Hindlimb muscle (tissue), 1 donor: Measurements from ENCODE around the gene SCUBE1. TPM values are rescaled to one million over a fixed set of nuclear protein-coding genes. Genes with fewer than 3 reads are reported as not detected.
"Not testable (repeated sequence)": the region's sequence is repeated elsewhere in the genome, so short reads cannot be mapped to it uniquely, and the experiment has no call there.

Source experiments
- DNase-seq: peaks from one replicate; pipeline ENCODE4 v3.0.0-alpha.2; 2013
- polyA plus RNA-seq: library from polyadenylated mRNA; unstranded; fragments of 120-200 nt; gene quantifications from one replicate; pipeline ENCODE4 v1.2.1, GENCODE V29; 2013; ENCODE audit not compliant: insufficient read length

The SCUBE1 gene
- polyA plus RNA-seq, 1 donor, result 0.10 TPM

DNA sequence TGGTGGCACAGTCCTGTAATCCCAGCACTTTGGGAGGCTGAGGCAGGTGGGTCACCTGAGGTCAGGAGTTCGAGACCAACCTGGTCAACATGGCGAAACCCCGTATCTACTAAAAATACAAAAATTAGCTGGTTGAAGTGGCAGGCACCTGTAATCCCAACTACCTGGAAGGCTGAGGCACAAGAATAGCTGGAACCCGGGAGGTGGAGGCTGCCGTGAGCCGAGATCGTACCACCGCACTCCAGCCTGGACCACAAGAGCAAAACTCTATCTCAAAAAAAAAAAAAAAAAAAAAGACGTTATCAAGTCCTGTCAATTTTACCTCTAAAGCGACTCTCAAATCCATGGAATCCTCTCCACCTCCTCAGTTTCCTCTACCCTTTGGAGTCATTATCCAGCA is 12.5 kb upstream of the SCUBE1 start:
- DNase-seq, result not testable (repeated sequence)

DNA sequence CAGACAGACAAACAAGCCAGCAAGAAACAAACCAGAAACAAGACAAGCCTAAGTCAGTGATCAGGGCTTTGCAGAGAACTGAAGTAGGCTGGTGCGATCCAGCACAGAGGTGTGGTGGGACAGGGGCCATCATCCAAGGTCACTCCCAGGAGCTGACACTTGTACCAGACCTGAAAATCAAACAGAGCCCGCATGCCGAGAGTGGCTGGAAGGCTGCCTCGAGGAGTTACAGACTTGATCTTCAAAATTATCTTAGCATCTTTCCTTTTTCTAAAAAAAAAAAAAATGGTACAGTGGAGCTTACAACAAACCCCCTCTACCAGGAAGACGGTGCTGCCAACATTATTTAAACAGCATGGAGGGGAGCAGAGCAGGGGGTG is 8.8 kb upstream of the SCUBE1 start:
- no peak for DNase-seq

- no peak for DNase-seq
These were observed 6.5 kb upstream of the SCUBE1 start for GRCh38 chr22:43349636-43350035.

DNA sequence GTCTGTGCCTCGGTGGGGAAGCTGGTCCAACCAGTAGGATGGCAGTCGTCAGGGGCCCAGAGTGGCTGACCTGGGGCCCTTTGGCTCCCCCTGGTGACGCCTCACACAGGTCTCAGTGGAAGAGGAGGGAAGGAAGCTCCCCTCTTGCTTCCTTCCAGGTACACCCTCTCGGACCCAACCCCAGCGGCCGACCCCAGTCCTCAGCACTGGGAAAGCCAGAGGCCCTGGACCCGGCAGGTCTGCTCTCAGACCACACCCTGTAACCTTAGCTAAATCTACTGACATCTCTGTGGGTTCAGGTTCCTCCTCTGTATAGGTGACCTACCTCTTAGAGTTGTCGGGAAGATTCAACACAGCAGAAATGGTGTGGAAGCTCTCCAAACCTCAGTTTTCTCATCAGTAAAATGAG is 3.4 kb upstream of the SCUBE1 start:
- DNase-seq, result peak; percentile 33

DNA sequence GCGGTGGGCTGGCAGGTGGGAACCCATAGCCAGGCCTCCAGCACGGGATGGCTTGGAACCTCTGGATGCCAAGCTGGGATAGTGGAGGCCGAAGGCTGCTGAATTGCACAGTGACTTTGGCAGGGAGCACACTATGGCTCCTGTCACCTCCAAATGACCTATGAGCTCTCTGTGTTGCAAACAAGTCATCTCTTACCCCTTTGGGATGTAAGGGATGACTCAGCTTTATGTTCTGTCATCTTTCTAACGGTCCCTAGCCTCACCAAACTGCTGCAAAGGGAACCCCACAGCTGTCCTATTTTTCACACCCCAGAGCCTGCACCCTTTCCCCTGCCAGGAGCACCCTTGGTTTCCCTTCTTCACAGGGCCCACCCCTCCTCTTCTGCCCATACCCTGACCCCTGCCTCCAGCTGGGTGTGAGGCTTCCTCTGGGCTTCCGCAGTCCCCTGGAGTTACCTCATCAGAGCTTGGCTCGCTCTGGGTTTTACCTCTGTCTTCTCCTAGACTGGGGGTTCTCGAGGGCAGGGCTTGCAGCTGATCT is 2.7 kb upstream of the SCUBE1 start:
- DNase-seq, result no peak

DNA sequence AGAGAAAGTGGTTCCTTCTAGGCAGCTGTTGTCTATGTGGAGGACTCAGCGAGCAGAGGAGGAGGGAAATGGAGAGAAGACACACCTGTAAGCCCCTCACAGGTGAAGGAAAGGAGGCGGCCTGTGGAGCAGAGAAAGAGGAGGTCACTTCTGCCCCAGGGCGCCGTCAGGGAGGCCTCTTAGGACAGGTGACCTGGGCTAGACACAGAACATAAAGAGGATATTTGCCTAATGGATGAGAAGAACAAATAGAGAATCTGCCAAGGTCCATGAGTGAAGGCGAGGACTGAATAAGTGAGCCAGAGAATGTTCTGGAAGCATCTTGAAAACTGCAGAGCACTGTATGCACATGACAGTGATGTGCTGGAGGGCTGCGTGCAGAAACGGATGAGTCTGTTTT is 2.2 kb upstream of the SCUBE1 start:
- no peak for DNase-seq

GRCh38 chr22:43344520-43344787 is 1.3 kb upstream of the SCUBE1 start:
- DNase-seq, result no peak

- peak; percentile 34 for DNase-seq
These were observed 723 bp upstream of the SCUBE1 start for GRCh38 chr22:43343670-43344519.

DNA sequence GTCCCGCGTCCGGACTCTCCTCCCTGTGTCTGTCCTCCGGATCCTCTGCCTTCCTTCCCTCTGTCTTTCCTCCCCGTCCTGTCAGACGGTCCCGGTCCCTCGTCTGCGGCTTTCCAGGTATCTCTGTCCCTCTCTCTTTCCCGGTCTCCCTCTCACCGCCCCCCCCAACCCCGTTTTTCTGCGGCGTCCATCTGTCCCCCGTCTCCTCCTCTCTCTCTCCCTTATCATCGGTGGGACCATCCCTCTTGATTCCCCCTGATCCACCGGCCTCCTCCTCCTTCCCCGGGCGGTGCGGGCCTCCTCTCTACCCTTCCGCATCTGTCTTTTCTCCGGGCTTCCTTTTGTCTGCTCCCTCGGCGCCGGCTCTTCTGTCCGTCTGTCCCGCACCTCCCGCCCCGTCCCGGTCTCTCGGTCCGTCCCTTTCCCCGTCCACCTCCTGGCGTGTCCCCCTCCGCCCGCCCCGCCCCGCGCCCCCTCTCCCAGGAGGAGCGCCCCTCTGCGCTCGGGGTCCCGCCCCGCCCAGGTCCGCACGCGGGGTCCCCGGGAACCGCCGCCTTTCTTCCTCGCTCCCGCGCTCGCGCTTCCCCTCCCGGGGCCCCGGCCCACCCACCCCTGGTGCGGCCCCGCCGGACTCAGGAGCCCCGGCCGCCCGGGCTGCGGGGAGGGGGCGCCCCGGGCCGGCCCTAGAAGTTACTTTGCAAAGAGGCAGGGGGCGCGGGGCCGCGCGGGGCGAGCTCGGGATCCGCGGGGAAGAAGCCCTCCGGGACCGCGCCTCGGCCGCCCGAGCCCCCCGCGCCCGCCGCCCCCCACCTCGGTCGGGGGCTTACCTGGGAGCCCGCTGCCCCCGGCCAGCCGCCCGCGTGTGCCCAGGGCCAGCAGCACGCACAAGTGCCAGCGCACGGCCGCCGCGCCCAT is 568 bp downstream of the SCUBE1 start:
- no peak for DNase-seq

GRCh38 chr22:43341565-43341964 is 1.6 kb downstream of the SCUBE1 start:
- DNase-seq, result no peak

- DNase-seq, result no peak
These were observed 4.3 kb downstream of the SCUBE1 start for GRCh38 chr22:43338766-43339345.

GRCh38 chr22:43337946-43338345 is 5.2 kb downstream of the SCUBE1 start:
- DNase-seq, result no peak

- DNase-seq, result no peak
These were observed 5.8 kb downstream of the SCUBE1 start for GRCh38 chr22:43337385-43337784.

DNA sequence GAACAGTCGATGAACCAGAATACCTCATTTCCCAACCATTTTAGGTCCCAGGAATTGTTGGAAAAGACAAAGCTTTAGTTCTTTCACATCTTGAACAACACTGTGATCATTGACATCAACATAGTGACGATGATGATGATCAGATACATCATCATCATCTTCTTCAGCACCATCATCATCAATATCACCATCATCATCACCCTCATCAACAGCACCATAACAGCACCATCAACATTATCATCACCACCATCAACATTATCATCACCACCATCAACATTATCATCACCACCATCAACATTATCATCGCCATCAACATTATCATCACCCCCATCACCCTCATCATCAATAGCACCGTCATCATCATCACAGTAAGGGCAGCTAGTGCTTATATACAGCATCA is 8.8 kb downstream of the SCUBE1 start:
- DNase-seq, result no peak

DNA sequence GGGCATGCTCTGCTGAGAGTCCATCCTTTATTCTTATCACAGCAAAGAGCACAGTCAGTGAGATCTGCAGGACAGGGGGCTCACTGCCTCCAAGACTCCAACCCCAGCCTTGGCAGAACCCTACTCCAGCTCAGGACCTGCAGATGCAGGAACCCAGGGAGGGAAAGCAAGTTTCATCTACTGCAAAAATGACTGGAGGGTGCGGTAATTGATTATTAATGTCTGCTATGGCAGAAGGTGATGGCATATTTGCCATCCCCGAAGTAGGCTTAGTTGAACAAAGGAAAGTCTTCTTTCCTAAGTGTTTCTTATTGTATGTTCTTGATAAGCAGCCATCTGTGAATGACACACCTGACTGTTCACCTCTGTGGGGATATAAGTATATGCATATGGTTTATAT is 9.2 kb downstream of the SCUBE1 start:
- DNase-seq, result no peak

DNA sequence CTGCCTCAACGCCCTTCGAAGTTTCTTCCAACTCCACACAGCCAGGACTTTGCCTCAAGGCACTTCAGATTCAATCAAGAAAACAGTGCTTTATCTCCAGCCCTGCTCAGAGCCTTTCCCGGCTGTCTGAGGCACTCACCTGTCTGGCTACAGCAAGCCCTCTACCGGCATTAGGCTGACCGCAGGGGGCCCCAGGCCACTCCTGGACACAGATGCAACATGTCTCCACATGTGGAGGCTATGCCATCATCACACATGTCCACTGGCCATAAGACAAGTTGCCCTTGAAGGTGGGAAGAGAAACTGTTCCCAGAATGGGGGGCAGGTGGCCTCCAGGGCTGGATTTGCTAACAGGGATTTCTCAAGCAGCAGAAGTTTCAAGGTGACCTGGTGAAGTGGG is 10.0 kb downstream of the SCUBE1 start:
- no peak for DNase-seq

DNA sequence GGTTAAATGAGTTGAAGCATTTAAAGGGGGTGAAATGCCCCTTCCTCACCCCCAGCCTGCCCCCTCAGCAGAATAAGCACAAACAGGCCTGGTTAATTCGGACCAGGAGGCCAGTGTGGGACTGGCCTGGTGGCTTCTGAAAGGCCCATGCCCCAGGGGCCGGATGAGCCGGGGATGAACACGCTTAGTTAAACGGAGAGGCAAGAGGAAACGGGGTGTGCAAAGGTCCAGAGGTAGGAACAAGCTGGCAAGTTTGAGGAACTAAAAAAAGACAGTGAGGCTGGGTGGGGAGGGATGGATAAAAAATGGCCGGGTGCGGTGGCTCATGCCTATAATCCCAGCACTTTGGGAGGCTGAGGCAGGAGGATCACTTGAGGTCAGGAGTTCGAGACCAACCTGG is 11.5 kb downstream of the SCUBE1 start:
- DNase-seq, result no peak

DNA sequence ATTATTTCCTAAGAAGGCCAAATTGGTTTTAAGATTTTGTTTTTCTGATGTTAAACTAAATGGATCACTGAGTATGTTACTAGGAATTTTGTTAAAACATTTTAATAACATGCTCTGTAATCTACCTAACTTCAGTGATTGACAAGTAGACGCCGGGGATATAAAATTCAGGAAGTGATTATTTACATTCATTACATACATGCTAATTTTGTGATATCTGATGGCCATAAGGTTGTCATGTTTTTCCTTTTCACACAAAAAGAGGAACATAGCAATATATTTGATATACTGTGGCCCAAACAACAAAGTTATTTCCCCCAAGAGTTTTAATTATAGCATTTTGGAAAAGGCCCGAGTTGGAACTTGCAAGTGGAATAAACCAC is 12.1 kb downstream of the SCUBE1 start:
- DNase-seq, result no peak

GRCh38 chr22:43330178-43331068 is 12.7 kb downstream of the SCUBE1 start:
- no peak for DNase-seq

DNA sequence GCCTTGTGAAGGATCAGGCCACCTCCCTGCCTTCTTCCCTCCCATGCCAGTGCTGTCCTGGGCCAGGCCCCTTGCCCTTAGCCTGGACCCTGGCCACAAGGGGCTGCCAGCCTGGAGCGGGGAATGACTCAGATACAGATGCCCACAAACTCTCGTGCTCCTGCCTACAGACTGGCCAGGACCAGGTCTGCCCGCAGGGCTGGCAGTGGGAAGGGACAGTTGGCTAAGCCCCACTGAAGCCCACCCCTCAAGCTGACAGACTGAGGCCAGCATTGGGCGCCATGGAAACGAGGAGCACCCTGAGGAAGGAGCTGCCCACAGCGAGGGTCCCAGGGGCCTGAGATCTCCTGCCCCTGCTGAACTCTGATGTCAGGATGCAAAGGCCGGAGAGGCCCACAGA is 14.1 kb downstream of the SCUBE1 start:
- no peak for DNase-seq

DNA sequence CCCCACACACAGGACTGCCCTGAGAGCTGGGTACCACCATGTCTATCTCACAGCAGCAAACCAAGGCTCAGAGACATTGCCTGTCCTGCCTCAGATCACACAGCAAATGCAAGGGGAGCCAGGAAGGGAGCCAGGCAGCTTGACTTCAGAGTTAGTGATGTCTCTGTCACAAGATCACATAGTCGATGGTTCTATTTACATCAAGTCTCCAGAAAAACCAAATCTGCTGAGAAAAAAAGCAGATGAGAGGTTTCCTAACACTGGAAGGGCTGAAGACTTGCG is 16.1 kb downstream of the SCUBE1 start:
- no peak for DNase-seq

DNA sequence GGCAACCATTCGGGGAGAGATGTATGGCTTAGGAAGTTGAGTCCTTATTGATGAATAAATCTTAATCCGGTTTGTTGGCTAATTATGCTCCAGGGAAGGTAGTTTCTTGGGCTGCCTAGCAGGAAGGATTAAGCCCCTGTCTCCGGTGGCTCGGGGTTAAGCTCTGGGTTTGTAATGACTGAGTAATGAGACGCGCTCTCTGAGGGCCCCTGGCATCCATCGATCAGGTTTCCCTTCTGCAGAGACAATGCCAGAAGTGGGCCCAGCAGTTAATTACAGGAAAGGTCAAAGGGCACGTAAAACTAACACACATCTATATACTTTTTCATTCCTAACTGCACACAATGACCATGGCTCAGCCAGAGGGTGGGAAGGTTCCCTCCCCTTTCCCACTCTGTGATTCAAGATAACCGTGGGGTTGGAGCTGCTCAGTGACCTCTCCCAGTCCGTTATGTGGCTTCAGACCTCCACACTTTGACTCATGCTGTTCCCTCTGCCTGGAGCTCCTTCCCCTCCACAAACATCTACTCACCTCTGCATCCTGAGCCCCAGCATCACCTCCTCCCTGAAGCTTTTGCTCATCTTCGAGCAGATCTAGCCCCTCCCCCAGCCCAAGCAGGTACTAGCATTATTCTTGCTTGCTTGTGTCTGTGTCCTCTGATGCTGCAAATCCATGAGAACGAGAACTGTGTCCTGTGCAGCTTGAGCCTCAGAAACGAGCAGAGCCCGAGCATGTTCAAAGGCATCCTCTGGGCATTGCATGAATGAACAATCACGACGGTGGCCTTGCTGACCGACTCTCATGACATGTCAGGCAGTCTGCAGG is 16.6 kb downstream of the SCUBE1 start:
- no peak for DNase-seq
